NCI-H524 treated with DMSO at 0.1 percent for 48 hours (cell line): ENCODE results near the gene RARB.

Source experiments
- DNase-seq: peaks from one replicate; lab custom pipeline; 2025; lab: John Stamatoyannopoulos, UW

RARB gene

GRCh38 chr3:25508433-25508832 is 80.4 kb downstream of the RARB start:
- no peak for DNase-seq

GRCh38 chr3:25508901-25509300 is 80.8 kb downstream of the RARB start:
- no peak for DNase-seq

GRCh38 chr3:25510797-25511196 is 82.7 kb downstream of the RARB start:
- DNase-seq: no peak

- no peak for DNase-seq
Observed at GRCh38 chr3:25511972-25512721, 84.1 kb downstream of the RARB start.

- DNase-seq: no peak
Observed at GRCh38 chr3:25513642-25514266, 85.7 kb downstream of the RARB start.

GRCh38 chr3:25515171-25515570 is 87.1 kb downstream of the RARB start:
- DNase-seq: no peak

- DNase-seq: no peak
Observed at GRCh38 chr3:25520926-25521559, 93.0 kb downstream of the RARB start.

GRCh38 chr3:25527336-25527735 is 99.3 kb downstream of the RARB start:
- DNase-seq: no peak

- no peak for DNase-seq
Observed at GRCh38 chr3:25527801-25528200, 99.7 kb downstream of the RARB start.

GRCh38 chr3:25531971-25532370 is 103.9 kb downstream of the RARB start:
- DNase-seq: no peak

- DNase-seq: no peak
Observed at GRCh38 chr3:25532431-25533162, 104.5 kb downstream of the RARB start.

- DNase-seq: no peak
Observed at GRCh38 chr3:25533399-25533798, 105.3 kb downstream of the RARB start.

- DNase-seq: no peak
Observed at GRCh38 chr3:25534007-25534406, 105.9 kb downstream of the RARB start.

- no peak for DNase-seq
Observed at GRCh38 chr3:25536521-25537391, 108.7 kb downstream of the RARB start.

- DNase-seq: no peak
Observed at GRCh38 chr3:25537516-25537915, 109.5 kb downstream of the RARB start.

GRCh38 chr3:25540273-25540672 is 112.2 kb downstream of the RARB start:
- no peak for DNase-seq

- peak; percentile 7 for DNase-seq
Observed at GRCh38 chr3:25542492-25543039, 114.5 kb downstream of the RARB start.

GRCh38 chr3:25547103-25547502 is 119.0 kb downstream of the RARB start:
- no peak for DNase-seq

GRCh38 chr3:25547943-25548674 is 120.0 kb downstream of the RARB start:
- DNase-seq: no peak

- DNase-seq: no peak
Observed at GRCh38 chr3:25548836-25549235, 120.8 kb downstream of the RARB start.

- no peak for DNase-seq
Observed at GRCh38 chr3:25552251-25552650, 124.2 kb downstream of the RARB start.
